ENCODE measurements around the gene MINDY4B.
"Not testable (repeated sequence)": the region's sequence is repeated elsewhere in the genome, so short reads cannot be mapped to it uniquely, and the experiment has no call there.

The MINDY4B gene

DNA sequence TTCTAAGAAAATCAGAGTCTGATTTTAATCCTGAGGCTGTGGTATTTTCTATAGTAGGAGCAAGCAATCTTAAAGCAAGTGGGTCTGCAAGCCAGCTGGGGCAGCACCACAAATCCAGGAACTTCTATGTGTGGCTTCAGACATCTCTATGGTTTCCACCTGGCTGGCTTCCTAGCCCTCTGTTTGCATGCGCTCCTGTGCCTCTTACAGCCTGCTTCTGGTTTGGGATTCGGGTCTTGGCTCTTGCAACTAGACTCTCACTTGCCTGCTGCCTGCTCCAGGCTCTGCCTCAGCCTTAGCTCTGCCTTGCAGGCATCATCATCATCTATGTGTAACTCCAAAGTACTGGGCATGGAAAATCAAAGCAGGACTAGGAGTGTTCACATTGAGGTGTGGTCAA, 43.4 kb downstream of the MINDY4B start:
- no CpG with 5 or more reads among the region's 2 CpGs for WGBS (ENCODE audit: extremely low coverage, insufficient coverage, low lambda C conversion rate)
- Histone ChIP-seq H3K56ac (ENCODE audit: low read length) (no peak overlapping the region), H2BK120ac (ENCODE audit: low read depth, low read length) (no peak overlapping the region), H3K18ac (ENCODE audit: low read length) (no peak overlapping the region), H3K9ac (ENCODE audit: low read length) (no peak overlapping the region), H3K36me3 (ENCODE audit: control insufficient read depth, insufficient read depth, low read length) (no peaks in the 10 kb centered on the region), H3K23ac (ENCODE audit: low read length) (no peak overlapping the region), H3K4ac (ENCODE audit: low read depth, low read length) (no peak overlapping the region), H3K27ac (ENCODE audit: low read depth, low read length) (no peak overlapping the region), H3K4me1 (ENCODE audit: control insufficient read depth, low read depth, low read length) (no peaks in the 10 kb centered on the region), H3K79me2 (ENCODE audit: control insufficient read depth, insufficient read depth, low read length) (no peaks in the 10 kb centered on the region), H3K4me3 (ENCODE audit: low read length) (no peak overlapping the region), H4K5ac (ENCODE audit: low read length) (no peak overlapping the region), H3K79me1 (ENCODE audit: low read length) (no peaks in the 10 kb centered on the region), H3K27me3 (ENCODE audit: insufficient read depth, low read length, poor library complexity) (no peaks in the 10 kb centered on the region), H2BK15ac (replicated peaks; ENCODE audit: low read depth) (no peak overlapping the region), H3K4me2 (ENCODE audit: low read length) (no peak overlapping the region), H2AK5ac (ENCODE audit: low read length) (no peak overlapping the region), H4K8ac (ENCODE audit: low read depth, low read length) (no peak overlapping the region), H2BK5ac (ENCODE audit: low read length) (no peak overlapping the region)
- no peak for DNase-seq

- H4K5ac ChIP-seq (ENCODE audit: low read length); H3K4me2 ChIP-seq (ENCODE audit: low read length); H2AK5ac ChIP-seq (ENCODE audit: low read length); H3K4me1 ChIP-seq (ENCODE audit: control insufficient read depth, low read depth, low read length); H4K8ac ChIP-seq (ENCODE audit: low read depth, low read length); H3K4me3 ChIP-seq (ENCODE audit: low read length); H3K23ac ChIP-seq (ENCODE audit: low read length); H3K9ac ChIP-seq (ENCODE audit: low read length); H3K27ac ChIP-seq (ENCODE audit: low read depth, low read length); H2BK120ac ChIP-seq (ENCODE audit: low read depth, low read length); H3K79me1 ChIP-seq (ENCODE audit: low read length); H3K36me3 ChIP-seq (ENCODE audit: control insufficient read depth, insufficient read depth, low read length); H3K18ac ChIP-seq (ENCODE audit: low read length); H3K27me3 ChIP-seq (ENCODE audit: insufficient read depth, low read length, poor library complexity); DNase-seq; H3K79me2 ChIP-seq (ENCODE audit: control insufficient read depth, insufficient read depth, low read length); H3K56ac ChIP-seq (ENCODE audit: low read length); H2BK5ac ChIP-seq (ENCODE audit: low read length); H2BK15ac ChIP-seq (replicated peaks; ENCODE audit: low read depth); H3K4ac ChIP-seq (ENCODE audit: low read depth, low read length): not testable (repeated sequence)
- WGBS (ENCODE audit: extremely low coverage, insufficient coverage, low lambda C conversion rate), result no CpG with 5 or more reads among the region's 8 CpGs
These were observed 47.3 kb downstream of the MINDY4B start for GRCh38 chr3:150857936-150858335.

GRCh38 chr3:150850191-150850590, 55.0 kb downstream of the MINDY4B start:
- Histone ChIP-seq H3K27me3 (ENCODE audit: insufficient read depth, low read length, poor library complexity) (no peaks in the 10 kb centered on the region), H3K9ac (ENCODE audit: low read length) (no peak overlapping the region), H3K56ac (ENCODE audit: low read length) (no peak overlapping the region), H3K79me1 (ENCODE audit: low read length) (no peaks in the 10 kb centered on the region), H2BK5ac (ENCODE audit: low read length) (no peak overlapping the region), H3K4me1 (ENCODE audit: control insufficient read depth, low read depth, low read length) (no peaks in the 10 kb centered on the region), H2AK5ac (ENCODE audit: low read length) (no peak overlapping the region), H3K27ac (ENCODE audit: low read depth, low read length) (no peak overlapping the region), H3K23ac (ENCODE audit: low read length) (no peak overlapping the region), H4K8ac (ENCODE audit: low read depth, low read length) (no peak overlapping the region), H4K5ac (ENCODE audit: low read length) (no peak overlapping the region), H3K18ac (ENCODE audit: low read length) (no peak overlapping the region), H3K36me3 (ENCODE audit: control insufficient read depth, insufficient read depth, low read length) (no peaks in the 10 kb centered on the region), H2BK120ac (ENCODE audit: low read depth, low read length) (no peak overlapping the region), H3K4me3 (ENCODE audit: low read length) (no peak overlapping the region), H2BK15ac (replicated peaks; ENCODE audit: low read depth) (no peak overlapping the region), H3K4ac (ENCODE audit: low read depth, low read length) (no peak overlapping the region), H3K79me2 (ENCODE audit: control insufficient read depth, insufficient read depth, low read length) (no peaks in the 10 kb centered on the region), H3K4me2 (ENCODE audit: low read length) (no peak overlapping the region)
- no CpG with 5 or more reads among the region's 3 CpGs for WGBS (ENCODE audit: extremely low coverage, insufficient coverage, low lambda C conversion rate)
- no peak for DNase-seq

DNA sequence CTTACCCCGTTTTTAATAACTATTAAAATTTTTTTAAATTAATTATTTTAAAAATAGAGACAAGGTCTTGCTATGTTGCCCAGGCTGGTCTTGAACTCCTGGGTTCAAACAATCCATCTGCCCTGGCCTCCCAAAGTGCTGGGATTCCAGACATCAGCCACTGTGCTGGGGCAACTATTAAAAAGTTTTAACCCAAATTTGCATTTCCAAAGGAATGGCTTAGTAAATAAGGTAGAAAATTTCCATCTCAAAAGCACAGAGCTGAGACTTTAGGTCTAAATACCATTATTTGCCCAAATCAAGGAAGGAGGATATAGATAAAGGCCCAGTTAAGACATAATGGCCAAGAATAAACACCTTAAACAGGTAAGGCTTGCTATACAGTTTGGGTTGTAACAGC, 56.4 kb downstream of the MINDY4B start:
- Histone ChIP-seq H3K9ac (ENCODE audit: low read length) (no peak overlapping the region), H2AK5ac (ENCODE audit: low read length) (no peak overlapping the region), H3K23ac (ENCODE audit: low read length) (no peak overlapping the region), H3K18ac (ENCODE audit: low read length) (no peak overlapping the region), H2BK120ac (ENCODE audit: low read depth, low read length) (no peak overlapping the region), H4K8ac (ENCODE audit: low read depth, low read length) (no peak overlapping the region), H3K4ac (ENCODE audit: low read depth, low read length) (no peak overlapping the region), H3K56ac (ENCODE audit: low read length) (no peak overlapping the region), H3K36me3 (ENCODE audit: control insufficient read depth, insufficient read depth, low read length) (no peaks in the 10 kb centered on the region), H3K79me2 (ENCODE audit: control insufficient read depth, insufficient read depth, low read length) (no peaks in the 10 kb centered on the region), H3K27me3 (ENCODE audit: insufficient read depth, low read length, poor library complexity) (no peaks in the 10 kb centered on the region), H2BK15ac (replicated peaks; ENCODE audit: low read depth) (no peak overlapping the region), H2BK5ac (ENCODE audit: low read length) (no peak overlapping the region), H3K4me1 (ENCODE audit: control insufficient read depth, low read depth, low read length) (peaks cover 1% of the 10 kb centered on the region), H3K4me3 (ENCODE audit: low read length) (no peak overlapping the region), H4K5ac (ENCODE audit: low read length) (no peak overlapping the region), H3K4me2 (ENCODE audit: low read length) (no peak overlapping the region), H3K79me1 (ENCODE audit: low read length) (no peaks in the 10 kb centered on the region), H3K27ac (ENCODE audit: low read depth, low read length) (no peak overlapping the region)
- no peak for DNase-seq
- WGBS (ENCODE audit: extremely low coverage, insufficient coverage, low lambda C conversion rate), result 100% methylated on average over 1 of the region's 1 CpG

DNA sequence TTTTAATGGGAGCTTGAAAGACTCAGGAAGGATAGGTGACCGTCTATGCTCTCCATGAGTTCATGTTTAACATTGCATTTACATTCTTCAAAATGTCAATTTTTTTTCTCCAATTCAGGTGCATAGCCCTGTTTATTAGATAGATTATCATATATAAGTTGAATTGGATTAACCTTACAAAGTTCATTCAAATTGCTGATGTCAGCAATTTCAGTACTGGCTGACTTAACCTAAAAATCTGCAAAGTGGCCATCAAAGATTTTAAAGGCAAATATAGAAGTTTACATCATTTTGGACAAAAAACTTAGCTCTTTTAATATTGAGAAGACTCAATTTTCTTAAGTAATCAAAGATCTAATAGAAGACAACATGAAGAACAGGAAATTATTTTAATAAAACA, 57.8 kb downstream of the MINDY4B start:
- no peaks in the 10 kb centered on the region for H3K36me3 ChIP-seq (ENCODE audit: control insufficient read depth, insufficient read depth, low read length)
- H3K27ac ChIP-seq (ENCODE audit: low read depth, low read length), result no peak overlapping the region
- no peak overlapping the region for H3K18ac ChIP-seq (ENCODE audit: low read length)
- no peak overlapping the region for H3K4me3 ChIP-seq (ENCODE audit: low read length)
- H4K8ac ChIP-seq (ENCODE audit: low read depth, low read length), result no peak overlapping the region
- H3K23ac ChIP-seq (ENCODE audit: low read length), result no peak overlapping the region
- H3K4ac ChIP-seq (ENCODE audit: low read depth, low read length), result no peak overlapping the region
- no peak overlapping the region for H3K9ac ChIP-seq (ENCODE audit: low read length)
- no peak overlapping the region for H2BK5ac ChIP-seq (ENCODE audit: low read length)
- DNase-seq, result no peak
- H3K4me1 ChIP-seq (ENCODE audit: control insufficient read depth, low read depth, low read length), result peaks cover 1% of the 10 kb centered on the region
- H3K4me2 ChIP-seq (ENCODE audit: low read length), result no peak overlapping the region
- no peak overlapping the region for H2BK120ac ChIP-seq (ENCODE audit: low read depth, low read length)
- no peak overlapping the region for H3K56ac ChIP-seq (ENCODE audit: low read length)
- no peak overlapping the region for H2AK5ac ChIP-seq (ENCODE audit: low read length)
- no peak overlapping the region for H4K5ac ChIP-seq (ENCODE audit: low read length)
- no CpG with 5 or more reads among the region's 1 CpG for WGBS (ENCODE audit: extremely low coverage, insufficient coverage, low lambda C conversion rate)
- H2BK15ac ChIP-seq (replicated peaks; ENCODE audit: low read depth), result no peak overlapping the region
- H3K79me1 ChIP-seq (ENCODE audit: low read length), result no peaks in the 10 kb centered on the region
- H3K27me3 ChIP-seq (ENCODE audit: insufficient read depth, low read length, poor library complexity), result no peaks in the 10 kb centered on the region
- no peaks in the 10 kb centered on the region for H3K79me2 ChIP-seq (ENCODE audit: control insufficient read depth, insufficient read depth, low read length)

- H3K79me2 ChIP-seq (ENCODE audit: control insufficient read depth, insufficient read depth, low read length), result no peaks in the 10 kb centered on the region
- peaks cover 1% of the 10 kb centered on the region for H3K4me1 ChIP-seq (ENCODE audit: control insufficient read depth, low read depth, low read length)
- no peak overlapping the region for H3K4me3 ChIP-seq (ENCODE audit: low read length)
- H2BK5ac ChIP-seq (ENCODE audit: low read length), result no peak overlapping the region
- no peak overlapping the region for H2BK120ac ChIP-seq (ENCODE audit: low read depth, low read length)
- no peak overlapping the region for H3K18ac ChIP-seq (ENCODE audit: low read length)
- no peak overlapping the region for H3K56ac ChIP-seq (ENCODE audit: low read length)
- no peak overlapping the region for H2AK5ac ChIP-seq (ENCODE audit: low read length)
- no peak overlapping the region for H4K5ac ChIP-seq (ENCODE audit: low read length)
- H3K27me3 ChIP-seq (ENCODE audit: insufficient read depth, low read length, poor library complexity), result no peaks in the 10 kb centered on the region
- no peaks in the 10 kb centered on the region for H3K79me1 ChIP-seq (ENCODE audit: low read length)
- H4K8ac ChIP-seq (ENCODE audit: low read depth, low read length), result no peak overlapping the region
- no peak overlapping the region for H3K4me2 ChIP-seq (ENCODE audit: low read length)
- no peaks in the 10 kb centered on the region for H3K36me3 ChIP-seq (ENCODE audit: control insufficient read depth, insufficient read depth, low read length)
- no peak overlapping the region for H3K27ac ChIP-seq (ENCODE audit: low read depth, low read length)
- no peak overlapping the region for H2BK15ac ChIP-seq (replicated peaks; ENCODE audit: low read depth)
- no peak overlapping the region for H3K4ac ChIP-seq (ENCODE audit: low read depth, low read length)
- H3K9ac ChIP-seq (ENCODE audit: low read length), result no peak overlapping the region
- no peak overlapping the region for H3K23ac ChIP-seq (ENCODE audit: low read length)
- DNase-seq, result no peak
- WGBS (ENCODE audit: extremely low coverage, insufficient coverage, low lambda C conversion rate), result no CpG with 5 or more reads among the region's 3 CpGs
These were observed 60.8 kb downstream of the MINDY4B start for GRCh38 chr3:150844484-150844883.

All from mesendoderm (in vitro differentiated cells).